Measurements from ENCODE around the gene ECE1. TPM values are rescaled to one million over a fixed set of nuclear protein-coding genes. Genes with fewer than 3 reads are reported as not detected.

ECE1 gene
- total and polyA plus RNA-seq, 2 experiments from 2014 or later, result 82.3 to 100 TPM

DNA sequence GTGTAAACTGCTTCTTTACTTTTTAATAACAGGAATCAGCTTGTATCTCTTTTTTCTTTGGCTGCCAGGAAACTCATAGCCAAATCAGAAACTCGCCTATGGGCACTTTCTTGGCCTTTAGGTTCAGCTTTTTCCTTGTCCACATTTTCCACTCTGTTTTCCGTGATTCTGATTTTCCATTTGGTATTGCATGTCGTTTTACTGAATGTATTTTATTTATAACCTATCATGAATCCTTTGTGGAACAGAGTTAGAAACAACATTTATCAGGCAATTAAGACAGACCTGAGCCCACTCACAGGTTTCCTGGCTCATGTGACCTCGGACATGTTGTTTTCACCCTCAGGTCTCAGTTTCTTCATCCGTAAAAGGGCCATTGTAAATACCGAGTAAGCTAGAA, 5.3 kb upstream of the ECE1 start:
- H3K4me3 ChIP-seq, result no peak overlapping the region
- no peak overlapping the region for H2AFZ ChIP-seq
- H3K36me3 ChIP-seq (ENCODE audit: low read depth), result no peaks in the 10 kb centered on the region
- H3K9me3 ChIP-seq (ENCODE audit: low read depth), result no peaks in the 10 kb centered on the region
- no peaks in the 10 kb centered on the region for H3K9me2 ChIP-seq (ENCODE audit: insufficient read depth)
- no peaks in the 10 kb centered on the region for H4K20me1 ChIP-seq (ENCODE audit: insufficient read depth)
- no peak overlapping the region for H3K4me2 ChIP-seq (ENCODE audit: unreplicated experiment)
- no peak overlapping the region; the same call in 1 of the 2 replicates for H3K9ac ChIP-seq
- no peaks in the 10 kb centered on the region for H3K27me3 ChIP-seq (replicated peaks; ENCODE audit: insufficient read depth)
- peaks cover 67% of the 10 kb centered on the region for H3K79me2 ChIP-seq (ENCODE audit: insufficient read depth)
- in situ Hi-C loops (cut with MboI), result no loop called here
- H3K27ac ChIP-seq, result peak overlapping the region; percentile 69; the same call in 1 of the 2 replicates
- DNase-seq, result no peak
- WGBS, 2 experiments (ENCODE audit: low coverage in 1 of 2, low lambda C conversion rate in 2 of 2, missing lambda C conversion rate in 2 of 2), result 78 to 79% methylated on average over 6 of the region's 6 CpGs
- H3F3A ChIP-seq (ENCODE audit: insufficient read depth), result peaks cover 40% of the 10 kb centered on the region
- peaks cover 17% of the 10 kb centered on the region for H3K4me1 ChIP-seq (ENCODE audit: insufficient read depth)
- TF ChIP-seq EZH2 (IDR thresholded peaks at IDR 0.05; ENCODE audit: insufficient read depth, poor library complexity, severe bottlenecking), result no peak
- no peak for TF ChIP-seq EZH2phosphoT487 (IDR thresholded peaks at IDR 0.05; ENCODE audit: insufficient read depth, low read depth)

DNA sequence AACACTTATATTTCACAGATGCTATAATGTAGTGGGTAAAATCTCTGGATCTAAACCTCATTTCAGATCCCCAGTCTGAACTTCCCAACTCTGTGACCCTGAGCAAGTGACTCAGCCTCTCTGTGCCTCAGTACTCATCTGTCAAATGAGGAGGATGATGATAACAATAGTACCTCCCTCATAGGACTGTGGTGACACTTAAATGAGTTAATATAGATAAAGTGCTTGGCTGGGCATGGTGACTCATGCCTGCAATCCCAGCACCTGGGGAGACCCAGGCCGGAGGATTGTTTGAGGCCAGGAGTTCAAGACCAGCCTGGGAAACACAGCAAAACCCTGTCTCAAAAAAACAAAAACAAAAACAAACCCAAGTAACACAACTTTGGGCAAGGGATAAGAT, 4.7 kb upstream of the ECE1 start:
- Histone ChIP-seq H3K9me3 (ENCODE audit: low read depth) (no peaks in the 10 kb centered on the region), H3K4me1 (ENCODE audit: insufficient read depth) (peaks cover 17% of the 10 kb centered on the region), H3K27me3 (replicated peaks; ENCODE audit: insufficient read depth) (no peaks in the 10 kb centered on the region), H3F3A (ENCODE audit: insufficient read depth) (peaks cover 40% of the 10 kb centered on the region), H3K27ac (peak overlapping the region; percentile 69), H3K4me2 (ENCODE audit: unreplicated experiment) (peak overlapping the region; percentile 26), H2AFZ (no peak overlapping the region), H3K9ac (peak overlapping the region; percentile 33), H3K79me2 (ENCODE audit: insufficient read depth) (peaks cover 64% of the 10 kb centered on the region), H4K20me1 (ENCODE audit: insufficient read depth) (no peaks in the 10 kb centered on the region), H3K36me3 (ENCODE audit: low read depth) (no peaks in the 10 kb centered on the region), H3K4me3 (no peak overlapping the region), H3K9me2 (ENCODE audit: insufficient read depth) (no peaks in the 10 kb centered on the region)
- WGBS, 2 experiments (ENCODE audit: low coverage in 1 of 2, low lambda C conversion rate in 2 of 2, missing lambda C conversion rate in 2 of 2), result 33 to 44% methylated on average over 1 of the region's 1 CpG
- in situ Hi-C loops (cut with MboI), result no loop called here
- TF ChIP-seq EZH2phosphoT487 (IDR thresholded peaks at IDR 0.05; ENCODE audit: insufficient read depth, low read depth) (no peak), EZH2 (IDR thresholded peaks at IDR 0.05; ENCODE audit: insufficient read depth, poor library complexity, severe bottlenecking) (no peak)
- DNase-seq, result peak; percentile 57

DNA sequence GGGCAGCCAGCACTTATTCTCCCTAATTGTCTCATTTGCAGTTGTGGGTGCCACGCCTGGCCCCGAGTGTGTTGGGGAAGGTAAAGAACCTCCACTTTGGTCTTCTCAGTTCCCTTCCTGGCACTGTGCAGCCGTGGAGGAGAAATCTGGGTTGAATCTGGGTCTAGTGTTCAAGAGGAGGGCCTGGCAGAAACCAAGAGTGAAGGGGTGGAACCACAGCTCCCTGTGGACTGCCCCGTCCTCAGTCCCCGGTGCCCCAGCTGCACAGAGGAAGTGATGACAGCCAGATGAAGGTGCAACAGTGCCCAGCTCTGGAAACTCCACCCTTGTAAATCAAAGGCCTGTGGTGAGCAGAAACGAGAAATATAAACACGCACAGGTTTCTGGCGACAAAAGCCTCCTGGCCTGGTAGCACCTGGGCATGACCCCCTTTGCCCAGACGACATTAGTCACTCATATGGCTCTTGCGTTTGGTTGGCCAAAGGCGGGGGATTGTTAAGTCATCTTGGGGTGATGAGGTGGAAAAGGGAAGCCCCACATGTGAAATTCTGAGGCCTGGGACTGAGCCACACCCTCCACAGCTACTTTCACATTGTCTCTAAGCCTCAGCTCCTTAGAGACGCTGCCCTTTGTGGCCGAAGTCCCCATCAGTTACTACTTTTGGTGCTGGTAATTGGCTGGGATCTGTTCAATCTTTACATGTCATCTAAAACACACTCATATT, 4.2 kb upstream of the ECE1 start:
- no peaks in the 10 kb centered on the region for H3K9me3 ChIP-seq (ENCODE audit: low read depth)
- TF ChIP-seq EZH2phosphoT487 (IDR thresholded peaks at IDR 0.05; ENCODE audit: insufficient read depth, low read depth) (no peak), EZH2 (IDR thresholded peaks at IDR 0.05; ENCODE audit: insufficient read depth, poor library complexity, severe bottlenecking) (no peak)

DNA sequence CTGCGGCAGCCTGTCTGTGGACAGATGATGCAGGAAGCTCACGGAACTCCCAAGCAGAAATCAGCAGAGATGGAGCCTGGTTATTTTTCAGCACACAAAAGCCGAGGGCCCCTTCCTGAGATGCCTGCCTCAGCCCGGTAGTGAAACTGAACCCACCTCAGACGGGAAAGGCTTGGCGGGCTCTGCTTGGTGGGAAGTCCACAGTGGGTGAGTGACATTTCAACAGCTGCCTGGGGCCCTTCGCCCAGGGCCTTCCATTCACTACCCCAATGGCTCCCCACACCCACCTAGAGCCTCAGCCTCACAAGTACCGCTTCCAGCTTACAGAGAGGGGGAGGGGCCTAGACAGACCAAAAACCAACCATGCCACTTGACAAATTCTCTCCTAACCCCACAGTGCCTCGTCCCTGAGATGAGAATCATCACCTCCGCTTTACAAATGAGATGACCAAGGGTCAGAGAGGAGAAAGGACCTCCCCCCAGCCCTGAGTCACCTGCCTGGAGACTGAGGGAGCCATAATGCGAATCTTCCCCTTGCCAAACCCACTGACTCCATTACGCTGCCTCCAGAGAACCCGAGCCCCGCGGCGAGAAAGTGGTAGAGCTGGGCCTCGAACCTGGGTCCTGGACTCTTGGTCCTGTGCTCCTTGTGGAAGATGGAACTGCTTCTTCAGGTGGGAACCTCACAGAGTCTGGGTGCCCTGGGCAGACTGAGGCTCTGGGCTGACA, 3.4 kb upstream of the ECE1 start:
- Histone ChIP-seq H3K27ac (peak overlapping the region; percentile 69; the same call in 1 of the 2 replicates), H2AFZ (no peak overlapping the region), H3K4me3 (no peak overlapping the region), H3K79me2 (ENCODE audit: insufficient read depth) (peaks cover 65% of the 10 kb centered on the region), H4K20me1 (ENCODE audit: insufficient read depth) (no peaks in the 10 kb centered on the region), H3K9ac (no peak overlapping the region), H3K4me2 (ENCODE audit: unreplicated experiment) (no peak overlapping the region), H3K27me3 (replicated peaks; ENCODE audit: insufficient read depth) (no peaks in the 10 kb centered on the region), H3K36me3 (ENCODE audit: low read depth) (no peaks in the 10 kb centered on the region), H3K9me3 (ENCODE audit: low read depth) (no peaks in the 10 kb centered on the region), H3F3A (ENCODE audit: insufficient read depth) (peaks cover 28% of the 10 kb centered on the region), H3K9me2 (ENCODE audit: insufficient read depth) (no peaks in the 10 kb centered on the region), H3K4me1 (ENCODE audit: insufficient read depth) (peaks cover 17% of the 10 kb centered on the region)
- no peak for DNase-seq
- no peak for TF ChIP-seq EZH2 (IDR thresholded peaks at IDR 0.05; ENCODE audit: insufficient read depth, poor library complexity, severe bottlenecking)
- no peak for TF ChIP-seq EZH2phosphoT487 (IDR thresholded peaks at IDR 0.05; ENCODE audit: insufficient read depth, low read depth)
- in situ Hi-C loops (cut with MboI), result no loop called here
- 93 to 95% methylated on average over 17 of the region's 17 CpGs for WGBS, 2 experiments (ENCODE audit: low coverage in 1 of 2, low lambda C conversion rate in 2 of 2, missing lambda C conversion rate in 2 of 2)

More for the DNA sequence above, 4.2 kb upstream of the ECE1 start:
- H3K27me3 ChIP-seq (replicated peaks; ENCODE audit: insufficient read depth), result no peaks in the 10 kb centered on the region
- H3K36me3 ChIP-seq (ENCODE audit: low read depth), result no peaks in the 10 kb centered on the region
- no peaks in the 10 kb centered on the region for H3K9me2 ChIP-seq (ENCODE audit: insufficient read depth)
- peaks cover 63% of the 10 kb centered on the region for H3K79me2 ChIP-seq (ENCODE audit: insufficient read depth)
- H4K20me1 ChIP-seq (ENCODE audit: insufficient read depth), result no peaks in the 10 kb centered on the region
- peaks cover 35% of the 10 kb centered on the region for H3F3A ChIP-seq (ENCODE audit: insufficient read depth)
- peak overlapping the region; percentile 26 for H3K4me2 ChIP-seq (ENCODE audit: unreplicated experiment)
- WGBS, 2 experiments (ENCODE audit: low coverage in 1 of 2, low lambda C conversion rate in 2 of 2, missing lambda C conversion rate in 2 of 2), result 39 to 44% methylated on average over 13 of the region's 13 CpGs
- H2AFZ ChIP-seq, result no peak overlapping the region
- H3K4me1 ChIP-seq (ENCODE audit: insufficient read depth), result peaks cover 17% of the 10 kb centered on the region
- H3K9ac ChIP-seq, result peak overlapping the region; percentile 33
- H3K4me3 ChIP-seq, result no peak overlapping the region
- in situ Hi-C loops (cut with MboI), result no loop called here
- peak overlapping the region; percentile 69 for H3K27ac ChIP-seq
- peak; percentile 67 for DNase-seq
